ENCODE measurements around the gene CTIF. TPM values are rescaled to one million over a fixed set of nuclear protein-coding genes. Genes with fewer than 3 reads are reported as not detected.
"Not testable (repeated sequence)": the region's sequence is repeated elsewhere in the genome, so short reads cannot be mapped to it uniquely, and the experiment has no call there.

CTIF gene
- total RNA-seq, result 1 to 10 TPM; 6.3 to 6.9 TPM

GRCh38 chr18:48538531-48539405, at the start of gene CTIF:
TSS of gene CTIF (plus strand) at chr18:48539031. CDS start at chr18:48619566, 80,535 bp downstream.
- ChIA-PET POLR2A (interaction anchor here (0.8 kb wide), 1 partner anchor 950 kb away, joined by 3 read pairs; no protein-coding TSS in a partner anchor), CTCF (interaction anchor here (1.5 kb wide), 1 partner anchor 9 kb away, joined by 3 read pairs; no protein-coding TSS in a partner anchor)

- ChIA-PET CTCF (interaction anchor here (0.7 kb wide), 1 partner anchor 15 kb away, joined by 5 read pairs; no protein-coding TSS in a partner anchor), POLR2A (no interaction called here)
These were observed 48.1 kb upstream of the CTIF start for GRCh38 chr18:48490641-48491293.

- ChIA-PET CTCF (interaction anchor here (1.2 kb wide), 1 partner anchor 47 kb away, joined by 3 read pairs; no protein-coding TSS in a partner anchor), POLR2A (no interaction called here)
These were observed 46.0 kb upstream of the CTIF start for GRCh38 chr18:48492880-48493279.

GRCh38 chr18:48493434-48494230, 45.2 kb upstream of the CTIF start:
- ChIA-PET POLR2A (no interaction called here), CTCF (interaction anchor here (1.2 kb wide), 1 partner anchor 48 kb away, joined by 3 read pairs; no protein-coding TSS in a partner anchor)

GRCh38 chr18:48497863-48498262, 41.0 kb upstream of the CTIF start:
- CTCF ChIA-PET, result no interaction called here
- POLR2A ChIA-PET, result no interaction called here

GRCh38 chr18:48500517-48500916, 38.3 kb upstream of the CTIF start:
- CTCF ChIA-PET, result no interaction called here
- POLR2A ChIA-PET, result no interaction called here

- CTCF ChIA-PET, result no interaction called here
- POLR2A ChIA-PET, result no interaction called here
These were observed 35.9 kb upstream of the CTIF start for GRCh38 chr18:48502906-48503305.

GRCh38 chr18:48504819-48505218, 34.0 kb upstream of the CTIF start:
- CTCF ChIA-PET, result no interaction called here
- POLR2A ChIA-PET, result no interaction called here

GRCh38 chr18:48506983-48507568, 31.8 kb upstream of the CTIF start:
- CTCF ChIA-PET, POLR2A ChIA-PET: not testable (repeated sequence)

- CTCF ChIA-PET, POLR2A ChIA-PET: not testable (repeated sequence)
These were observed 26.3 kb upstream of the CTIF start for GRCh38 chr18:48512498-48512897.

- ChIA-PET CTCF (no interaction called here), POLR2A (no interaction called here)
These were observed 24.0 kb upstream of the CTIF start for GRCh38 chr18:48514786-48515185.

GRCh38 chr18:48517048-48517447, 21.8 kb upstream of the CTIF start:
- CTCF ChIA-PET, result no interaction called here
- POLR2A ChIA-PET, result no interaction called here

GRCh38 chr18:48519431-48520100, 19.3 kb upstream of the CTIF start:
- ChIA-PET POLR2A (no interaction called here), CTCF (no interaction called here)

GRCh38 chr18:48521723-48522122, 17.1 kb upstream of the CTIF start:
- CTCF ChIA-PET, result no interaction called here

GRCh38 chr18:48525671-48526070, 13.2 kb upstream of the CTIF start:
- ChIA-PET POLR2A (no interaction called here), CTCF (no interaction called here)

More at GRCh38 chr18:48521723-48522122, 17.1 kb upstream of the CTIF start:
- POLR2A ChIA-PET, result no interaction called here

GRCh38 chr18:48527461-48527860, 11.4 kb upstream of the CTIF start:
- CTCF ChIA-PET, result no interaction called here
- POLR2A ChIA-PET, result no interaction called here

- POLR2A ChIA-PET, result no interaction called here
- CTCF ChIA-PET, result no interaction called here
These were observed 10.0 kb upstream of the CTIF start for GRCh38 chr18:48528861-48529260.

- ChIA-PET POLR2A (no interaction called here), CTCF (no interaction called here)
These were observed 9.0 kb upstream of the CTIF start for GRCh38 chr18:48529796-48530195.

GRCh38 chr18:48530399-48531081, 8.3 kb upstream of the CTIF start:
- CTCF ChIA-PET, result no interaction called here
- POLR2A ChIA-PET, result no interaction called here

Data from activated CD8-positive, alpha-beta memory T cell treated with anti-CD3 and anti-CD28 coated beads for 36 hours (primary cell).